ENCODE measurements around the gene SGPP2.
A peak's percentile ranks its signal among the peaks of the same experiment; 100 is the strongest.
"Not testable (repeated sequence)": the region's sequence is repeated elsewhere in the genome, so short reads cannot be mapped to it uniquely, and the experiment has no call there.

Gene SGPP2

GRCh38 chr2:222577341-222577740 lies 153.0 kb downstream of the SGPP2 start:
- DNase-seq (ENCODE audit: low spot score): no peak

- no peak for DNase-seq (ENCODE audit: low spot score)
These were observed 158.6 kb downstream of the SGPP2 start for GRCh38 chr2:222582928-222583327.

GRCh38 chr2:222584589-222584988 lies 160.2 kb downstream of the SGPP2 start:
- DNase-seq (ENCODE audit: low spot score): not testable (repeated sequence)

- DNase-seq (ENCODE audit: low spot score): no peak
These were observed 167.3 kb downstream of the SGPP2 start for GRCh38 chr2:222591661-222592060.

- DNase-seq (ENCODE audit: low spot score): no peak
These were observed 167.8 kb downstream of the SGPP2 start for GRCh38 chr2:222592176-222592575.

- peak; percentile 48 for DNase-seq (ENCODE audit: low spot score)
These were observed 170.3 kb downstream of the SGPP2 start for GRCh38 chr2:222594679-222595078.

- no peak for DNase-seq (ENCODE audit: low spot score)
These were observed 171.2 kb downstream of the SGPP2 start for GRCh38 chr2:222595581-222595980.

- no peak for DNase-seq (ENCODE audit: low spot score)
These were observed 174.3 kb downstream of the SGPP2 start for GRCh38 chr2:222598611-222599010.

- no peak for DNase-seq (ENCODE audit: low spot score)
These were observed 179.2 kb downstream of the SGPP2 start for GRCh38 chr2:222603501-222603900.

- no peak for DNase-seq (ENCODE audit: low spot score)
These were observed 180.6 kb downstream of the SGPP2 start for GRCh38 chr2:222604749-222605515.

GRCh38 chr2:222606306-222606705 lies 182.0 kb downstream of the SGPP2 start:
- no peak for DNase-seq (ENCODE audit: low spot score)

GRCh38 chr2:222608081-222608480 lies 183.7 kb downstream of the SGPP2 start:
- DNase-seq (ENCODE audit: low spot score): no peak

GRCh38 chr2:222609381-222609780 lies 185.0 kb downstream of the SGPP2 start:
- no peak for DNase-seq (ENCODE audit: low spot score)
